Measurements from ENCODE around the gene NFATC2IP.
"Not testable (repeated sequence)": the region's sequence is repeated elsewhere in the genome, so short reads cannot be mapped to it uniquely, and the experiment has no call there.

NFATC2IP gene

GRCh38 chr16:29000019-29000418 lies 49.3 kb downstream of the NFATC2IP start:
- no peak for DNase-seq

- DNase-seq = not testable (repeated sequence)
Observed at GRCh38 chr16:29004496-29005139, 53.9 kb downstream of the NFATC2IP start.

GRCh38 chr16:29007730-29008593 lies 57.2 kb downstream of the NFATC2IP start:
- no peak for DNase-seq

- no peak for DNase-seq
Observed at GRCh38 chr16:29009050-29009837, 58.5 kb downstream of the NFATC2IP start.

GRCh38 chr16:29009838-29010166 lies 59.1 kb downstream of the NFATC2IP start:
- no peak for DNase-seq

- no peak for DNase-seq
Observed at GRCh38 chr16:29011112-29011511, 60.4 kb downstream of the NFATC2IP start.

- no peak for DNase-seq
Observed at GRCh38 chr16:29011851-29012250, 61.1 kb downstream of the NFATC2IP start.

- no peak for DNase-seq
Observed at GRCh38 chr16:29012913-29013553, 62.3 kb downstream of the NFATC2IP start.

- DNase-seq = no peak
Observed at GRCh38 chr16:29014561-29015069, 63.9 kb downstream of the NFATC2IP start.
